GM18505 (cell line): ENCODE measurements around the gene PLCH1.

Experiments used
- ATAC-seq: cut with Tn5 transposase; IDR thresholded peaks from one replicate; pipeline ENCODE4 v1.9.1; 2021; ENCODE audit not compliant: unreplicated experiment
- POLR2A ChIP-seq: IDR thresholded peaks from 4 replicates; pipeline ENCODE4 v1.6.1; 2011; ENCODE audit warnings: borderline replicate concordance; ENCODE audit not compliant: insufficient read depth, insufficient read length; ENCODE audit errors: extremely low read depth

PLCH1 gene

DNA sequence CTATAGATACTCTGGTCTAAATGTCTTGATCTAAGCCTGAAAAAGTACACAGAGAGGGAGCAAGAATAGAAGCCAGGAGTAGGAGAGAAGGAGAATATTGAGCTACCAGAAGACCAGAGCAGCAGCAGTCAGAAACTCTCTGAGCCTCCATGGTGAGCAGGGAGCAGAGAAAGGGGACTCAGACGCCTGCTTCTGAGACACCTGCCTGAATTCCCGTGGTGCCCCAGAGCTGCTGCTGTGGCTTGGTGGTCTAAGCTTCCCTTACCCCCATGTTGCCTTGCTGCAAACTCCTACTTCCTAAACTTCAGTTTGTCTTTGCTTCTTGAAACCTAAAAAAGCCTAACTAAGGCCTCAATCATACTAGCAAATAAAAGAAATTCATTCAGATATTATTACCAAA, 356.5 kb downstream of the PLCH1 start:
- TF ChIP-seq POLR2A, result no peak
- ATAC-seq, result no peak

DNA sequence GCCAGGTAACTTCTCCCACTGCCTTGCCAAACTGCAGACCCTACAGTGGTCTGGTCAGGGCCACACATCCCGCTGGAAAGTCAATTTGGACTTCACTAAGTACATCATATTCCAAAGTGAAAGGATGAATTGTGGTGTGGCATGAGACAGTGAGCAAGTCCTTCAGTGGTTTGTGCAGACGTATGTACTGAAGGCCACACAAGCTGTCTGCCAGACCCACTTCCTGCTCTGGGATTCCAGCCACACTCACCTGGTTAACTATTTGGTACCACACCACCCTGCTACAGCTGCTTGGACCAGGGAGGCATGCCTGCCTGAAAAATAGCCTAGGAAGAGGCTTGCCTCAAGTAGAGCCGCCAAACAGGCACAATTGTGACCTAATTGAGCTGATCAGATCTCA, 357.3 kb downstream of the PLCH1 start:
- ATAC-seq, result no peak
- no peak for TF ChIP-seq POLR2A

DNA sequence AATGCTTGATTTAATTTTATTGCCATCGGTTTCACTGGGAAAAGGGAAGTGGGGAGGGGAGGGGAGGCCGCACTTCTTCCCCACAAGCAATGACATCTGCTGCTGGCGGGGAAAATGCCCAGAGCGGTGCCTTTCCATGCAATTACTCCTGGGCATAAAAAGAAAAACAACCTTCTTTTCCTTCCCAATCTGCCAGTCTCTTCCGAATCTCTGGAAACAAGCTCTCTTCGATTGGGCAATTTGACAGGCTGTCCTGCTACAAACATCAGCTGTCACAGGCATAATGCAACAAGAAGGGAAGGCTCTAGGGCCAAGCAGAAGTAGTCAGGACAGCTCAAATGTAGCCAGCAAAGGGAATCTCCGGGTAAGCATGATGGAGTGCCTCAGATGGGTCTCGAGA, 358.0 kb downstream of the PLCH1 start:
- no peak for ATAC-seq
- TF ChIP-seq POLR2A, result no peak

DNA sequence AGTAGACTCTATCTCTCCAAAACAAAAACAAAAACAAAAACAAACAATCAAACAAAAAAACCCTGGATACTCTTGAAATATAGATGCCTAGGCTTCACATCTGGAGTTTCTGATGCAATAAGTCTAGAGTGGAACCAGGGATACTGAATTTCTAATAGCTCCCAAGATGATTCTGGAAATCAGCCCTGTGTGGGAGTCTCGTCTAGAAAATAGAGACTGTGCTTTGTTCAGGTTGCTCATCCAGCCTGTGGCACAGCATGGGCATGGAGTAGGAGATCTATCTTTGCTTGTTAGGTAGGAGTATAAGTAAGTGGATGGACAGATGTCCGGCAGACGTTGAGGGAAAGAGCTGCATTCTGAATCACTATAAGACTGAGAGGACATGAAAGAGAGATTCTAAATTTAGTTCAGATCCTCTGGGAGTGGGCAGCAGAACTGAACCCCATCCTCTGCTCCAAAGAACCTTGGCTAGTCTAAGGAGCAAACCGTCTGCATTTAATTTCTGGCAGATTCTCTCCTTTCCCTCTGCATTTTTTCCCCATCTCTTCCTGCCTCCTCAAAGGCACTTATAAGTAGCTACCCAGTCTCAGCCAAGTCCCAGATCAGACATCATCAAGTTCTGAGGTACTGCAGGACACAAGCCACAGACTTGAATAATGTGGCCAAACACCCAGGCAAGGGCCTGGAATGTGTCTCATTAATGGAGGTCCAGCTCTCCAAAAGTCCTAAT, 358.8 kb downstream of the PLCH1 start:
- ATAC-seq, result no peak

DNA sequence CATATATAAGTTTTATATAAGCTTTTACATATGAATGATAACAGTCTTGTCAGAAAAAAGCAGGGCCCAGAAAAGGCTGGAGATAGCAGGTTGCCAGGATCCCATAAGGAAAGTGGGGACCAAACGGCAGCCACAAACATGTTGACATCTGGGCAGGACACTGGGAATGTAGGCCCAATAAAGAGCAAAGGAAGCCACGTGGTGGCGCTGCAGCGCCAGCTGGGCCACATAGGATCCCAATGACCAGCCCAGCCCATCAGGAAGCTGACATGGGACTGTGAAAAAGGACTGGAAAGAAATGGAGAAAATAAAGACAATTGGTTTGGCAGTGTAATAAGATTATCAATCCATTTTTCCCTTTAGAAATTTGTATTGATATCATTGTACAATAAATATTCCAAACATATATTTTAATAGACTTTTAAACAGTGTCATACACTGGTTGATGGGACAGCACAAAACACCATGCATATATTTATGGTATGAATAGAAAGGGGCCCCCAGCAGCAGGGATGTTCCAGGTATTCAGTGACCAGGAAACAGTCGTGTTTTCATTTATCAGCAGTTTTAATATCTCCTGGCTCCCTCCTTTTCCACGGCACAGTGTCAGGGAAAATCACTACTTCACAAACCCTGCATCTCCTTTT, 362.4 kb downstream of the PLCH1 start:
- no peak for ATAC-seq
- no peak for TF ChIP-seq POLR2A

More for the DNA sequence above, 358.8 kb downstream of the PLCH1 start:
- no peak for TF ChIP-seq POLR2A

DNA sequence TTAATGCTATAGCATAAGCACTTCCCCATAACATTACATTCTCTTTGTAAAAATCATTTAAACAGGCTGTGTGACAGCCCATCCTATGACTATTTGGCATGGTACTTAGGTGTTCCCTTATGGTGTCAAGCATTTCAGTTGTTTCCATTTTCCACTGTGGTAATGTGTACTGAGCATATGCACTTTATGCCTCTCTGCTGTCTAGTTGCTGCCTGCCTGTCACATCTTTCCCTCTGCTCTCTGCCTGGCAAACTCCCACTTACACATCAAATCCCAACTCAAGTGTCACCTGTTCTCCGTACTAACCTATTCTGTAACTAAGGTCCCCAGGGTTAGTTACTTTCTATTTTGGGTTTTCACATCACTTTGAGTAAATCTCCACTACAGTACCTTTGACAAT, 367.0 kb downstream of the PLCH1 start:
- ATAC-seq, result no peak
- no peak for TF ChIP-seq POLR2A

DNA sequence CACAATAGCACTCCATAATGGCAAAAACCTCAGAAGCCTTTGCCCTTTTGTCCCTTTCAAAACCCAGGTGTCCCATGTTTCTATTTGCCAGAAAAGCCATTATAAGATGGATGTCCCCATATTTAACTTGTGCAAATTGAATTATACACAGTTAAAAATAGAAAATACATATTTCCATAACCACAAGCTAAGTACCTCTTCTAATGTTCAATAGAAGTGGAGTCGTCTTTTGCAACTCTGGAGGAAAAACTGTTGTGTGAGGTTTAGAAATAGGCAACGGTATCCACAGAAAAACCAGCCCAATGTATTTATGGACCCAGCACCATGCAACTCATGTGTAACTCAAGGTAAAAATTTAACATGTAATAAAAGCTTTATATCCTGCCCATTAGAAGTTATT, 367.8 kb downstream of the PLCH1 start:
- ATAC-seq, result no peak
- no peak for TF ChIP-seq POLR2A

DNA sequence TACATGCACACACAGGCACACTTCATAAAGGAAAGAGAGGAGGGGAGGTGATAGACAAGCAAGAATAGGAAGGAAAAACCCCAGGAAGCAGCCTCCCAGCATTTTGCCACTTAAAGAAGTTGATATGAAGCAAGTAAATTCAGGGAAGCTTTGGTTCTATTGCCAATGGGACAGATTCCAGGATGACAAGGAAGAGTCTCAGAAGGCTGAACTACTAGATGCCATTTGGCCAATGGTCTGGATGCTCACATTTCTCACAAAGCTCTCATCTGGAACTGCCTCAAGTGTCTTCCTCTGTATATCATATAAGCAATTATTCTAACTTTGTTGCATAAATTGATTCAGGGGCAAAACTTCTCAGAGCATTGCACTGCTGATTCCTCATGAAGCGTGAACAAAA, 372.6 kb downstream of the PLCH1 start:
- no peak for TF ChIP-seq POLR2A
- ATAC-seq, result no peak

DNA sequence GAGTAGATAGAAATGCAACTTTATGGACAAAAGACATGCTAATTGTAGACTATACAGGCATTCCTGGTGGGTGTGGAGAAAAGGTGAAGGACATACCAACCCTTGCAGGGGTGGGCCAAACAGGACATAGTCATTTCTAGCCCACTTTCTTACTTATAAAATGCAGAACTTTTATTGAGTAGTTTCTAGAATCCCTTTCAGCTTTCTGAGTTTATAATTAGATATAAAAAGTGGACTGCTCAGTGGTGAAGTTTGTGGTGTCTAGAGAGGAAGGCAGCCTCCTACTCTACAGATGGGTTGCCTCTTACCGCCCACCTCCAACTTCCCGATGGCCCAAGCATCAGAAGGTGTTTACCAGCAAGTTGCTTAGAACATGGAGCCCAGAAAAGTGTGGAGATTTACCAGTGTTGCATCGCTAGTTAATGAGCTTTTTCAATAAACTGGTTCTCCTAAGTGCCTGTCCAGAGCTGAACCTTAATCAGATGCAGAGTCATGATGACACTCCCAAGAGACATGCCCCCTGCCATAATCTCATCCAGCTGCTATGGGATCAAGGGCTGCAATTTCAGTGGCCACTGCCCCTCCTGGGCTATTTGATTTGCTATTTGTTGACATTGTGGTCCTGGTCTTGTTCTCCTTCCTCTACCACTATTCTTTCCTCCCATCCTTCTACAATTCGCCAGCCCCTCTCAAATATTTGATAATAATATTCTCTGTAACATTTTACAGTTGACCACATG, 373.9 kb downstream of the PLCH1 start:
- ATAC-seq, result no peak
- TF ChIP-seq POLR2A, result no peak

DNA sequence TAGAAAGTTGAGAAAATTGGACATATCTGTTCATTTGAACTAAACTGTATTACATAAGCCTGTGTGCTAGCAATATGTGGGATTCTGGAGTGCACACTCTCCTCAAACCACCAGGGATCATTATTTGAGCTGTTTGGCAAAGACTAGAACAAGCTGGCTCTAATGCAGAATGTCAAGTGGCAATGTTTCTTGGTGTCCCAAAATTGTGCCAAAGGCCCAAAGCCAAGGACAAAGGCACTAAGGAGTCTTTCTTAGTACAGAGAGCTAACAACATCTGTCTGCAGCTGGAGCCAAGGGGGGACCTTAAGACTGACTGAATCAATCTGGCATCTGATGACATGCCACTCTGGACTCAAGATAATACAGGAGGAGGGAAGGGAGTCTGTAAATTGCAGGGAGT, 374.7 kb downstream of the PLCH1 start:
- no peak for TF ChIP-seq POLR2A
- no peak for ATAC-seq

DNA sequence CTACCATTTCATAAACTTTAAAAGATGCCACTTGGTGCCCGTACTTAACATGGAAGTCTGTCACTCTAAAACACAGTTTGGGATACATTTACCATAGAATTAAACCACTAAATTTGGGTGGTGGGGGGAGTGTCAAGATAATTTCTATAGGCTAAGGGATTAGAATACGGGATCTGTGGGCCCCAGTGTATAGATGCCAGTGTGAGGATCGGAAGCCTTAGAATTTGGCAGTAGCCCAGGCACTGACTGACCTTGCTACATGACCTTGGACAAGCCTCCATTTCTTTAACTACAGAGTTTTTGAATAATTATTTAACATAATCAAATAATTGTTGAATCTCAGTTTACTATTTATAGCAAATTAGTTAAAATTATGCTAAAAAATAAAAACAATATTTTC, 375.1 kb downstream of the PLCH1 start:
- no peak for ATAC-seq
- TF ChIP-seq POLR2A, result no peak

DNA sequence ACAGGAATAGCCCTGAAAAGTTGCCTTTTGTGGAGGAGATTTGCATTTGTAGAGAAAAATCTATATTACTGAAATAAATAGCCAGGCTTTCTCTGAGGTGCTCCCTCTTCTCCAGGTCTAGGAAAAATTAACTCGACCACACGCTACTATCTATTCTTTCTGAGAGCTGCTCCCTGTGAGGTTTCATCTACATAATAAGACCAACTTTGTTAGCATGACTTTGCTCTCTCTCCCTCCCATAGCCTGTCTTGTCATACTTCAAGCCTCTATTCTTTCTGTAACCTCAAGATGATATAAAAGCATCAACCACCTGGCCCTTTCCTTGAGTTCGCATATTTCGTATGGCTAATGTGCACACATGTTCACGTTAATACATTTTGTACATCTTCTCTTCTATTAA, 375.6 kb downstream of the PLCH1 start:
- no peak for ATAC-seq
- no peak for TF ChIP-seq POLR2A

DNA sequence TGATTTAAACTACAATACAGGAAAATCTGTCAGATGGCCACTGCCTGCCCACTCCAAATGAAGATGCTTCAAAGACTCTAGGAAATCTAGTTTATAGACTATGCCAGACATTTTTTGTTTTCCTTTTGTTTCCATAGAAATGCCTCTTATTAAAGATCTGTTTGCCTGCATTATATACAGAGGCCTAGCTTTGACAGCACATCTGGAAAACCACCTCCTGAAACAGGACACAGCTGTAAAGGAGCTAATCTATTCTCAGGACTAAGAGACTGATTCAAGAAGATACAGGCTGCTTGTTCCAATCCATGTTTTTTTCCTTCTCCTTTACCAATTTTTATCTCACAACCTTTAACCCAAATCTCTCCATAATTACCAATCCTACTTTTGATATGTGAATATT, 376.1 kb downstream of the PLCH1 start:
- no peak for TF ChIP-seq POLR2A
- no peak for ATAC-seq

DNA sequence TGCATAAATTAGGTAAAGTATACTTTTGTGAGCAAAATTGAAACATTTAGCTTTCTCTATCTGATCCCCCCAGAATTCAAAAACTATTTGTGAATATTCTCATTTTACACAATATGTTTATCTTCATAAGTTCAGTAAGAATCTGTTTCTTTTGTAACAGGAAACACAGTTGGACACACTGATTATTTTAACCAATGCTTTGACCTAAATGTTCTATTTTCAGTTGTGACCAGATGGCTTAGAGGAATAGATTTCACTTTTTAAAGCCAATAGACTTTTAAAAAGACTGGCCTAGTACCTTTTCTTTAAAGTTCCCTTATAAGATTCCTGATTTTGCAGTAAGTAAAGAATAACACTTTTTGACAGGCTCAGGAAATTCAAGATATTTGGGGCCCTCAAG, 377.4 kb downstream of the PLCH1 start:
- no peak for ATAC-seq
- no peak for TF ChIP-seq POLR2A

DNA sequence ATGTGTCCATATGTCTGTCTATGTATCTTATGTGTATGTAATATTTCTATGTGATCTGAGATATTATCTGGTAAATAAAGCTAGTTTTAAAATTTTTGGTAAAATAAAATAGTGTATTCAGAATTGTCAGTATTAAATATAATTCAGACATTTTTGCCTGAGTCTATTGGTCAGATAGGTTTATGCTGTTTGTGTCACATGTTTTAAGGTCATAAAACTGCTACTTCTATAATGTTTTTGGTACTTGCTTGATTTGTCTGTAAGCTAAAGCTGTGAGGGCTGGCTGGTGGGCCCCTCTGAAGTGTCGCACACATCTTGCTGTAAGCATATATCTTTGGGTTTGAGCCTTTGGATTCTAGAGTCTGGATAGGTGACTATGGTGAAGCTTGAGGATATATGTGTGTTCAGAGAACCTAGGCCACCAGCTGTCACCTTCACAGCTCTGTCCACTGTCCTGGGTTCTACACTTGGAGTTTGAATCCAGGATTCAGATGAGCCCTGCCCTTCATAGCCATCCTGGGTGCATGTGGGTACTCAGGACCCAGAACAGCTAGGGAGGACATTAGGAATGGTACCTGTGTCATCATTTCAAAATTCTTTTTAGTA, 379.6 kb downstream of the PLCH1 start:
- no peak for ATAC-seq
- TF ChIP-seq POLR2A, result no peak

DNA sequence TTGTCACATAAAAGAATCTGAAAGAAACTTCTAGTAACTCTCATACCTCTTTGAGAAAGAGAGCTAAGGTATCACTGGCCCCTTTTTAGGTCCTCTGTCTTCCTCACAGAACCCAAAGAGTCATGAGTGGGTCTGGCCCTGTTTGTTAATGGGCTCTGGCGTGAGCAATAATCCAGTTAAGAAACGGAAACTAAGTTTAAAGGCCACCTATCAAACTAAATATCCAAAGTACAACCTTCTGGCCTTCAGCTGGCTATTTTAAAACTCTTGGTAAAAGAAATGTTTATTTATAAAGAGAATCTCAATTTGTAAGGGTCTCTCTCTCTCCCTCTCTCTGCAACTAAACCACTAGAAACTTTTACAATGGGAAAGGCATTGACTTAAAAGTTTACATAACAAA, 380.4 kb downstream of the PLCH1 start:
- TF ChIP-seq POLR2A, result no peak
- ATAC-seq, result no peak
